NCI-H2081 treated with DMSO at 0.1 percent for 48 hours (cell line): ENCODE data around the gene CAPRIN2.

ENCODE experiments used
- DNase-seq: peaks from one replicate; lab custom pipeline; 2025; lab: John Stamatoyannopoulos, UW

CAPRIN2 gene, protein sequence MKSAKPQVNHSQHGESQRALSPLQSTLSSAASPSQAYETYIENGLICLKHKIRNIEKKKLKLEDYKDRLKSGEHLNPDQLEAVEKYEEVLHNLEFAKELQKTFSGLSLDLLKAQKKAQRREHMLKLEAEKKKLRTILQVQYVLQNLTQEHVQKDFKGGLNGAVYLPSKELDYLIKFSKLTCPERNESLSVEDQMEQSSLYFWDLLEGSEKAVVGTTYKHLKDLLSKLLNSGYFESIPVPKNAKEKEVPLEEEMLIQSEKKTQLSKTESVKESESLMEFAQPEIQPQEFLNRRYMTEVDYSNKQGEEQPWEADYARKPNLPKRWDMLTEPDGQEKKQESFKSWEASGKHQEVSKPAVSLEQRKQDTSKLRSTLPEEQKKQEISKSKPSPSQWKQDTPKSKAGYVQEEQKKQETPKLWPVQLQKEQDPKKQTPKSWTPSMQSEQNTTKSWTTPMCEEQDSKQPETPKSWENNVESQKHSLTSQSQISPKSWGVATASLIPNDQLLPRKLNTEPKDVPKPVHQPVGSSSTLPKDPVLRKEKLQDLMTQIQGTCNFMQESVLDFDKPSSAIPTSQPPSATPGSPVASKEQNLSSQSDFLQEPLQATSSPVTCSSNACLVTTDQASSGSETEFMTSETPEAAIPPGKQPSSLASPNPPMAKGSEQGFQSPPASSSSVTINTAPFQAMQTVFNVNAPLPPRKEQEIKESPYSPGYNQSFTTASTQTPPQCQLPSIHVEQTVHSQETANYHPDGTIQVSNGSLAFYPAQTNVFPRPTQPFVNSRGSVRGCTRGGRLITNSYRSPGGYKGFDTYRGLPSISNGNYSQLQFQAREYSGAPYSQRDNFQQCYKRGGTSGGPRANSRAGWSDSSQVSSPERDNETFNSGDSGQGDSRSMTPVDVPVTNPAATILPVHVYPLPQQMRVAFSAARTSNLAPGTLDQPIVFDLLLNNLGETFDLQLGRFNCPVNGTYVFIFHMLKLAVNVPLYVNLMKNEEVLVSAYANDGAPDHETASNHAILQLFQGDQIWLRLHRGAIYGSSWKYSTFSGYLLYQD

DNA sequence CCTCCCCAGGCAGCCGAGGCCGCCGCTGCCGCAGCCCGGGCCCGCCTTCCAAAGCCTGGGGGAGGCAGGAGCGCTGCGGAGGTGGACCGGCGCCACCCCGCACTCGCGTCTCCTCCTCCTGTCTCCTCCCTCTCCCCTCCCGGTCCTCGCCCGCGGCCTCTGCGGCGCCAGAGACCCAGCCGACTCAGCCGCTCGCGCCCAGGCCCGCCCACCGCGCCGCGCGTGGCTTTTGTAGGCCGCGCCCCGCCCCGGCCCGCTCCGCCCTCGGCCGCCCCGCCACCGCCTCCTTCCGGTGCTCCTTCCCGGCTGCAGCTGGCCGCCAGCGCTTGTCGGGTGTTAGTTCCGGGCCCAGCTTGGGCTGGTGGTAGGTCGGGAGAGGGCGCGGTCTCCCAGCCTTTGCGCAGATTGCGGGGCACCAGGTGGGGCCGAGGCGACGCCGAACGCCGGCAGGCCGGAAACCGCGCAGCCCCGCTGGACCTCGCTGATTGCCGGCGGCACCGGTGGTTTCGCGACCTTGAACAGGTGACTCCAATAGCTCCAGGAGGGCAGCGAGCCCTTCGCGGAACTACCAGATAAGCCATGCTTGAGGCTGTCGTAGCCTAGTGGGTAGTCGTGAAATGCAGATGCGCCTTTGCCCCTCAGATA is at the start of gene CAPRIN2:
Gene CAPRIN2, minus strand, starts transcription at position 202 of the 645 bp plus-strand sequence. CDS start 1,431 bp downstream, outside the sequence.
- DNase-seq: peak; percentile 77

DNA sequence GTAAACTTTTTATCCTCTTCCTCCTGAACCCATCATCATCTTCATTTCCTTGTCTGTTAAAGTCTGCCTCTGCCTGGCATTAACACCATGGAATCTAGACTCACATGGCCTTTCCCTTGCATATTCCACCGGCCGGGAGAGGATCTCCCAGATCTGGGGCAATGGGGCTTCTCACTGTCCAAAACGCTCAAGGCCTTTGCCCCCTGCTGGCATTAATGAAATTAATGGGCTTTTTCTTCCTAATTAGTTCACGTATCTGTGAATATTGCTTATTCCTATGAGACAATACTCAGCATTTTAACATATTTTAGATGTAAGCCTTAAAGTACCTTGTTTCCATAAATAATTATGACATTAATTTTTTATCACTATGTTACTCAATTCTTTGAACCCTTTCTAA is 42.9 kb upstream of the CAPRIN2 start:
- DNase-seq: no peak

DNA sequence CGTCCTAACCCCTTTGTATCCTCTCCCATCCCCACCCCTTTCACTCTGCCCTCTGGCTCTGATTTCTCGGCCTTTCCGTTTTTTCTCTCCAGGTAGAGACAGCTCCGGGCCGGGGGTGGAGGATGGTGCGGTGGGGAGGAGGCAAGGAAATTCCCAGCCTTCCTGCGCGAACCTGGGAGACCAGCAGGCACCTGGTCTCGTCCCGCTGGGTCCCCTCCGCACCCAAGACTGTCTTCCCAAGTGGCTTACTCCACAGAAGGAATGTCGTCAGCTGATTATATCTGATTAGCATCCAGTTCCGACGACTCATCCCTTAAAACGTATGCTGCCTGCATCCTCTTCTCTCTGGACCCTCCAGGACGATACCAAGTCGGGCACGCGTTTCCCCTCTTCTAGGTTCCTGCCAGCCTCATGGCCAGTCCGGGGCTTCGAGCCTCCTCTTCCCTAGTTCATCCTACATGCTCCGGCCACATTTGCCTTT is 42.2 kb upstream of the CAPRIN2 start:
- DNase-seq: no peak

DNA sequence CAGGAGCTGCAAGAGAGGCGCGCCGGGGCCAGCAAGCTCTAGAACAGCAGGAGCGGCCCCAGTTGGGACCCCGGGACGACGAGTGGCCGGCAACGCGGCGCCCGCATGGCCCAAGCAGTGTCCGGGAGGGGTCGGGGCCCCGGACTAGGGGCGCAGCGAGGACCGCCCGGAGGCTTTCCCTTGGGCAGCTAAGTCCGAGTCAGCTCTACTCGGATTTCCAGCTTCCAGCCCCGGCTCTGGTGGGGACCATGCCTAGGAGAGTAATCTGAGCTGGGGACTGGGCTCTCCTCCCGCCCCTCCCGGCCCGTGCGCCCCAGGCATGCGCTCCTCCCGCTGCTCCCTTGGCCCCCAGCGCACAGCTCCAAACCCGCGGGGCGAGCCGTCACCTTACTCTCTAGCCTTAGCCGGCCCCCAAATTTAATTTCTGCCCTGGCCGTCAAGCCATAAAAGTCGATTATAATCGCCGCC is 41.6 kb upstream of the CAPRIN2 start:
- DNase-seq: no peak

DNA sequence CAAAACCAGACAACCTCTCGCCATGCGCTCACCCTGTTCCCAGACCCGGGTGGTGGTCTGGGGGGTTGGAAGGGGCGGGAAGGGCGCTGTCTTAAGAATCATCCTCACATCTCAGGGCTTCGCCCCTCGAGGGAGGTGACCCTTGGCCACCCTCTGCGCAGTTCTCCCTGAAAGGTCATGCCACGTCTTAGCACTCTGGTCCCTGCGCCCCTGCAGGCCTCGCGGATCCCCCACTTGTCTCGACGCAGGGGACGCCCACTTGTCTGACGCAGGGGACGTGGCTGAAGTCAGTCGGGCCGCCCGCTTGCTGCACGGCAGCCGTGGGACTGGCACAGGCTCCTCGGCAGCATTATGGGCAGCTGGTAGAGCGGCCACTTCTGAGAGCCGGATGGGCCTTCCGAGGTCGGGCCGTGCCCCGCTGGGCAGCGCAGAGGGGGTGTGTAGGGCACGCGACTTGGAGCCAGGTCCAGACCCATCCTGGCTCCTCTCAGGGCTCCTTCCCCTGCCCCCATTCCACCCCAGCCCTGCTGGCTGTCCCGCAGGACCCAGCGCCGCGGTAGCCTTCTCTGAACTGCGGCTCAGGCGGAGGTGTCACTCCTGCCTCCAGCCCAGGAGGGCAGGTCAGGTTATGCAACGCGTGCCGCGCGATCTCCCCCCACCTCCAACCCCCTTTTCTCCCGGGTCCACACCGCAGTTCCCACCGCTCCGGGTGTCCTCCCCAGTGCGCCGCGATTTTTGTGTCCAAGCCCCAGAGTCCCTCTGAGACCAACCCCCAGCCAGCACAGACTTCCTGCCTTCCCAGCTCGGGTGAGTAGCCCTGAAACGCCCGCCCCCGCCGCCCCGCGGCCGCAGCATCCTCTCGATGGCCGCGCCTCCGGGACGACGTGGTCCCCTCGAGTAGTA is 40.9 kb upstream of the CAPRIN2 start:
- no peak for DNase-seq

DNA sequence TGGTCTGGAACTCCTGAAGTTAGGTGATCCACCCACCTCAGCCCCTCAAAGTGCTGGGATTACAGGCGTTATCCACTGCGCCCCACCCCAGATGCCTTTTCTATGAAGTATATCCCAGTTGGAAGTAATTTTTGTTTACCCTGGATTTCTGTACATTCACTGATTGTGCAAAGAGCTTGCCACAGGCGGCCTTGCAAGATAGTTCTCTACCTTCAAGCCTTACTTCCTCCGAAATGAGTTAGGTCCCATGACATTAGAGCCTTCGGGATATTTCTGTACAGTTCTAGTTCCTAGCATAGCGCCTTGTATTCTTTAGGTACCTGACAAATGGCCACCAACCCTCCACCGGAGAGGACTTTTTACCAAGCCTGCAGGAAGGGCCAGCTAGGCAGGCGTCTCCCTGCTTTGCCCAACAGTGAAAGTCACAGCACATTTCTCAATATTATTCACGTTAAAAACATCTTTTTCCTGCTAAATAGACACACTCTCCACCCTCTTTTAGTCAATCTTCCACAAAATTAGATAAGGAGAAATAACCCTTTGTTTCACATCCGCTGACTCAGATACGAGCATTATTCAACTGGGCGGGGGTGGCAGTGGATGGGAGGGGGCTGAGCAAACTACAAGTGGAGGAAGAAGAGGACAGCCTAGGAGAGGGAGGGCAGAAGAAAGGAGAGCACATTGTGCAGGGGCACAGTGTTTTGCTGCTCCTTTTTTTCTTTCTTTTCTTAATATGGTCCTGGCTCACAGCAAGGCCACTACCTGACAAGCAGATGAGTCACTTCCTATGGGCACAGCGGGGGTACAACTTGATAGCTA is 40.0 kb upstream of the CAPRIN2 start:
- DNase-seq: no peak

DNA sequence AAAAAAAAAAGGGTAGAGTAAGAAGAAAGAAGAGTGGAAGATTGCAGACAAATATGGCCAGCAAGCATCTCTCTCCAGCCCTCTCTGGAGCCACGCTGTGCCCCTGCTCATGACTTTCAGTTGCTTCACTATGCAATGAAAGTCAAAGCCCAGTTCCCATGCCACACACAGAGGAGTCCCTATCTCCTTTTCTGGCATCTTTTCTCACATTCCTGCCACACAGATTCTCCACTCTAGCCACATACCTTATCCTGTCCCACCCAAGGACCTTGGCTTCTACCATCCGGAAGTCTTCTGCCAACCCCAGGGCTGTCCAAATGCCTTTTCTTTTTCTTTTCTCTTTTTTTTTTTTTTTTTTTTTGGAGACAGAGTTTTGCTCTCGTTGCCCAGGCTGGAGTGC is 39.3 kb upstream of the CAPRIN2 start:
- no peak for DNase-seq

DNA sequence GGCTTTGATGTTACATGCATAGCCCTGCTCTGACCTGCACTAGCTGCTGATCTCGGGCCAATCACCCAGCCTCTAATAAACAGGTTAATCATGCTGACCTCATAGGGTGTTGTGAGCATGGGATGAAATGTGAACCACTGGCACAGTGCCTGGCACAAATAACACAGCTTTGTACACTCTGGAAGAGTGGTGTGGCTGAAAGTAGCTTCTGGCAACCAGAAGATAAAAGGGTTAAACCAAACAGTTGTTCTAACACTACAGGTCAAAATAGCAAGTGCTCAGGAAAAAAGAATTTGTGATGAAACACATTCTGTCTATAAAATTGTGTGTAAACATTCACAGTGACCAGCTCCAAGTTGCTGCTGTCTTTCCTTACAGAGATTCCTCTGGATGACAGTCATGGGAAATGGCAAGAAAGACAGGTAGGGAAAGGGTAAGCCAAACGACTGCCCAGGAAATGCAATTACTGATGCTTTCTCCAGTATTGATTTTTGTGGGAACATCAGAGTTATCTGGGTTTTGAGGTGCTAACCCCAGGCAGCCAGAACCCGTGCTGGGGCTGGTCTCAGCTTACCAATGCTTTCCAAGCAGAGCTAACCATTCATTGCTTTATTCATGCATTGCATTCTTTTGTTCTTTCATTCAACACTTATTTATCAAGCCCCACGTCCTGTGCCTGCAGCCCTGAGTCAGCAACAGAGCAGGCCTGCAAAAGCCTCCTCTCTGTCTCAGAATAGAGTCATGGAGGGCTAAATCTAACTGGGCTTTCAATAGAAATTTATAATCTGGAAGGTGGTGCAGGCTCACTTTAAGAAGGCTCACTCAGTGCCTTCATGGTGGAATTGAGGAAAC is 38.1 kb upstream of the CAPRIN2 start:
- DNase-seq: no peak

DNA sequence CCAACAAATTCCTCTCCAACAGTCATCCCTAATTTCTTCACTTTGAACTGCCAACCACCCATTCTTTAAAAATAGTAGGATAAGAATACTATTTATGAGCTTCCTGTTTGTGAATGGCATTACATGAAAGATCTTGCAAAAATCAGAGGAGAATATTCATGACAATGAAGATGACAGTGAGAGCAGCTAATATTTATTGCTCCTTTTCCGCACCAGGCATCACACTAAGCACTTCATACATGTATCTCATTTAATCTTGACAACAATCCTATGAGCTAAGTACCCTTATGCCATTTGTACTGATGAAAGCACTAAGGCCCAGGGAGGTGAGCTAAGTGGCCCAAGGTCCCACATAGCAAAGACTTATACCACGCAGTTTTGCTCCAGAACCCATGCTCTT is 37.3 kb upstream of the CAPRIN2 start:
- DNase-seq: no peak

DNA sequence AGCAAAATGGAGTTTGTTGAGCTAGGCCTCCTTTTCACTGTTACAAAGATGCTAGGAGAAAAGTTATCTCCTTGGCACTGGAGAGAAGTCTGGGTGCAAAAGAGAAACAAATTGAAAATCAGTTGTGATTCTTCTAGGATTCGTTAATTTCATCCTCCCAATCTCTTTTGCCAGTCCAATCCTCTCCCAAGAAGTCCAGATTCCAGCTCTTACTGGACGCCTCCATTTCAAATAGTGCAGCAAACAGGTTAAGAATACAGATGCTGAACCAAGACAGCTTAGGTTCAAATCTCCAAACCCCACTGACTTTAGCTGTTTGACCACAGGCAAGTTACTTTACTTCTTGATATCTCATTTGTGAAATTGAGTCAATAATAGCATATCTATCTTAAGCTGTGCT is 34.0 kb upstream of the CAPRIN2 start:
- no peak for DNase-seq

DNA sequence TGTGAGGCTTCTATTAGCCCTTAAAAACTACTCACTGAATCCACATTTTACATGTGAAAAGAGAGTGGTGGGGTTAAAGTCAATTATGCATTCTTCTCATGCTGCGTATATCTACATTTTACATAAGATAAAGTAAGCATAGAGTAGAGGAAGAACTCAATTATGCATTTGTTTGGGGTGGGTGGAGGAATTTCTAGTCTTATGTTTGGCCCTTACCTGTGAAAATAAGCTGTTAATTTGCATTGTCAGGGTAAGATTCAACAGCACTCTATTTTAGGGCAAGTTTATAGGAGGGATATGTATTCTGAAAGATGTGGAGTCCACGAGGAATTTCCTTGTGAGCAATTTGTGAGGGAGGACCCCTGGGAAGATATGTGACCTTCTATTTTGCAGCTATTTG is 30.9 kb upstream of the CAPRIN2 start:
- DNase-seq: no peak

DNA sequence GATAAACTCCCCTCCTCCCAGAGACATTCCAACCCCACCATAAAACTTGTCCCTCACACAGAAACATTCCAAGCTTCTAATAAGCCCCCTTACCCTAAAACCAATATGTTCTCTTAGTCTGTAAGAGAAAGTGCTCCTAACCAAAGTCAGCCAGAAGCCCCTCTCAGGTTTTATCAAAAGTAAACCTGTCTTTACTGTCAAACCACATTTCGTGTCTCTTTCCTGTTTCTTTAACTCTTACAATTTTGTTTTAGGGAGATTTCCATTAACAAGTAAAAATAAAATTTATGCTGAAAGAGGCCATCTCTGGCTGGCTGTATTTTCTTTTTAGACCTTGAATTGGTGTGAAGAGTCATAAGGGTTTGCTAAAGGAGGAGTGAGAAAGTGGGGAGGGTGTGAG is 29.8 kb upstream of the CAPRIN2 start:
- DNase-seq: no peak

DNA sequence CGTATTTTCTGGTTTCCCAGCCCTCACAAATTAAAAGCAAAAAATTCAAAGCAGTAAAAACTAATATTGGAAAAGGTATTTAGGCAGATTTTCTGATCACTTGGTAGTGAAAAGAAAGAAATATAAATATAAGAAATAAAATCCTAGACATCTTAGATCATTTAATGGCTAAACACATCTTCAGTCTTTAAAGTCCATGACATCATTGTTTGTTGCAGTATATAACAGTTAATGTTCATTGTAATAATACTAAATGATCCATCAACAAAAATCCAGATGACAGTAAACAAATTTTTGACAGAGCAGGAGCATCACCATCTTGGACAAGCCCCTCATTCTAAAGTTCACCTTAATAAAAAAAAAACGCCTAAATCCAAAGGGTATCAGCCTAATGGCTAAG is 29.2 kb upstream of the CAPRIN2 start:
- DNase-seq: no peak

DNA sequence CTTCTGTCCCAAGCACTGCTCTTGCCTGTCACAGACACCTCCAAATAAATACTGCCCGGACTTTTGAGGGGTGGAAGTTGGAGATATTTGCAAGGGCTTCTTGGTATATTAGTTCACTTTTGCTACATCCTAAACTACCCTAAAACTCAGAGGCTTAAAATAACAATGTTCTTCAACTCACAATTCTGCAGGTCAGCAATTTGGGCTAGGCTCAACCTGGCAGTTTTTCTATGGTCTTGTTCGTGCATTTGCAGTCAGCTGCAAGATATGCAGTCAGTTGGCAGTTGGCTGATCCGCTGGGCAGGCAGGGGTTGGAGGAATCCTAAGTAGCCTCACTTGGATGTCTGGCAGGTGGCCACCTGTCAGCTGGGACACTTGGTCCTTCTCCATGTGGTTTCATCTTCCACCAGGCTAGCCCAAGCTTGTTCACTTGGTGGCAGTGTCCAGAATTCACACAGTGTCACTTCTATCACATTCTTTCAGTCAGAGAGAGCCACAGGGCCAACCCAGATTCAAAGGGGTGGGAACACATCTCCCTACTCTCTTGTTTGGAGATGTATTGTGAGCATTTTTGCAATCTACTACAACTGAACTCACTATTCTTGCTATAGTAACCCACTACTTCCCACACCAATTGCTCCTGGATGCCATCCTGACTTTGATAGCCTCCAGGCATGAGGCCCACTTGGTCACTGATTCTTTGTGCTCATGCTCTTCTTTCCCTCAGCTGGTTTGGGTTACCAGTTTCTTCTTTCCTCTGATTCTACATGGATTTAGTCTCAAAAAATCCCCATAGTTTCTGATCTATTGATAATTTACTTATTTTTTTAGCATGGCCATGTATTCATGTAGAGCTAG is 27.8 kb upstream of the CAPRIN2 start:
- no peak for DNase-seq

DNA sequence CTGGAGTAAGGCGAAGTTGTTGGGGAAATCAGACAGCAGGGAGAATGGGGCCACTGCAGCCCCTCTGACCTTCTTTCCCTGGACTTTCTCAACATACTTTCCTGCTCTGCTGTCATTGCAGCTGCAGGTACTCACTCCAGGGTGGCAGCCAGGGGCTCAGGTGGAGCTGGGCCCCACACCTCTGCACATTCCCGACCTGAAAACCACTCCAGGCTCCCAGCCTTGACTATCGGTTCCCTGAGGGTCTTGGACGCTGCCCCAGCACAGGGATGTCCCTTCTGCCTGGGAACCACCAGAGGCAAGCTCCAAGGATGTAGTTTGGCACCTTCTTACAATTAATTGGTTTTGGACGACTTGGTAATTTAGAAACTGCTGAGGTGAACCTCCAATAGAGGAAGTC is 24.8 kb upstream of the CAPRIN2 start:
- DNase-seq: no peak

DNA sequence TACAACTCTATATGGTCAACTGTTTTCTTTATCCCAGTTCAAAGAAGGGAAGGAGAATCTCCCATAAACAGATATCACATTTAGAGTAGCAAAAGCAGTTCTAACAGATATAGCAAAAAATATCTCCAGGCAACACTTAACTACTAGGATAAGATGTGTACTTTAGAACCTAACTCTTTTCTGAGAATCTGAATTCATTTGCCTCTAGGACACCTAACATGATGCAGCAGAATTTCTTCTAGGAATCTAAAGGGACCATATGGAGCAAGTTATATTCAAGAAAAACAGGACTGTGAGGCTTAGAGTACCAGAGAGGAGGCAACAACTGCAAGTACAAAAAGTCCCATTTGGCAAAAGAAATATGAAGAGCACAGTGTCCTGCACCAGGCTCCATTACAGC is 24.4 kb upstream of the CAPRIN2 start:
- no peak for DNase-seq

DNA sequence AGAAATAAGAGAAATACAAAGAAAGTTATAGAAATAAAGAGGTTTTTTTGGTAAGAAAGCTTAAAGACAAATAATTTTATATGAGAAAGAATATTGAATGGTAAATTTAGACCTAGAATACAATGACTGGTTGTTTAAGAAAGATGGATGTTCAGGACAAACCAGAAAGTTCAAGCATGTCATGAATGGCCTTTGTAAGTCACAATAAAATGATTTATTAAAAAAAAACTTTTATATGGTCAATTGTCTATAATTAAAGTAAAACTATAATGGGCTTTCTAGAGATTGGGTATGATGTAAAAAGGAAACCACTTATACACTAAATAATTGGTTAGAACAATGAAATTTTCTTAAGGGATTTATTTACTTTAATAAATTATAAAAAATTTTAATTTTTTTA is 19.8 kb upstream of the CAPRIN2 start:
- no peak for DNase-seq

DNA sequence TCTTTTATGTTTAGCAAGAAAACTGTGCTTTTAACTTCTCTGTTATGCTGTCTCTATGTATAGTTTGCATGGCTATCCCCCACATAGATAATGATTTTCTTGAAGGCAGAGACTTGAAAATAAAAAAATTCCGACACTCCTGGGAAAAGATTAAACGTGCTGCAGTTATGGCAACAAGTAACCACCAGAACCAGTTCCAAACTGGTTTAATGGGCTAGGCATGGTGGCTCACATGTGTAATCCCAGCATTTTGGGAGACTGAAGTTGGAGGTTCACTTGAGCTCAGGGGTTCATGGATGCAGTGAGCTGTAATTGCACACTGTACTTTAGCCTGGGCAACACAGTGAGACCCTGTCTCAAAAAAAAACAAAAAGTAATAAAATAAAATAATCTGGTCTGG is 15.1 kb upstream of the CAPRIN2 start:
- DNase-seq: no peak
